HG02970 (cell line): ENCODE results near the gene GABPA.
"Not testable (repeated sequence)": the region's sequence is repeated elsewhere in the genome, so short reads cannot be mapped to it uniquely, and the experiment has no call there.

ENCODE experiments used
- ATAC-seq: cut with Tn5 transposase; IDR thresholded peaks from one replicate; pipeline ENCODE4 v1.9.1; 2021; ENCODE audit warnings: mild to moderate bottlenecking, moderate library complexity, moderate number of reproducible peaks; ENCODE audit not compliant: unreplicated experiment, low FRiP score

The GABPA gene

DNA sequence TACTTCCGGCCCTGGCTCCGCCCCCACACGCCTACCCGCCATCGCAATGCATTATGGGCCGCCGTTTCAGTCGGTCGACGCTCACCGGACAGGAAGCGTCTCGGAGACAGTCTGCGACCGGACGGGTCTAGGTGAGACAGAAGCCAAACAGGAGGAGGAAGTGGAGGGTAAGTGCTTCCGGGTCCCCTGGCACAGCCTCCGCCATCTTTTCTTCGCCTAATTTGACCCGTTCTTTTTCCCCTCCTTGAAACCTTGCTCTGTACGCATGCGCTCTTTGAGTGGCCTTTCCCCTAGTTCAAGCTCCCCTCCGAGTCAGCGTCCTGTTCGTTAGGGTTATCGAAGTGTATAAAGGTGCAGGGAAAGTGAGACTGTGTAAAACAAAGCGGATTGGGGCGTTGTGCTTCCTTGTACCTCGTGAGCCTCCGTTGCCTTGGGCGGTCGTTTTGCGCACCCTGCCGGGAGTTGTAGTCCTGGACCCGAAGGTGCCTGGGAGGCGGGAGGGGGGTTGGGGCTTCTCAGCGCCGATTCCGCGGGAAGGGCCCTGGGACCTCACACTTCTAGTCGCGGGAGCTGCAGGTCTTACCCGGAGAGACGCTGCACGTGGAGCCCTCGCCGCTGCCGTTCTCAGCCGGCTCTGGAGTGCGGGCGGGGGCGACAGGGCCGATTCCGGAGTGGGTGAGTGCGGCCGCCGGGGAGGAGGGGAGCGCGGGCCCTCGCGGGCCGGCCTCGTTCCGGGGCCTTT is at the start of gene GABPA, which contains the start of gene ATP5PF:
Gene GABPA, plus strand, starts transcription at position 69 of the 742 bp plus-strand sequence. CDS start 6,627 bp downstream, outside the sequence.
Gene ATP5PF, minus strand, starts transcription at position 1 of the 742 bp plus-strand sequence. CDS start 5,110 bp downstream, outside the sequence.
- ATAC-seq: peak; percentile 94

- ATAC-seq: no peak
Observed at GRCh38 chr21:25687787-25688186, 47.0 kb upstream of the GABPA start.

DNA sequence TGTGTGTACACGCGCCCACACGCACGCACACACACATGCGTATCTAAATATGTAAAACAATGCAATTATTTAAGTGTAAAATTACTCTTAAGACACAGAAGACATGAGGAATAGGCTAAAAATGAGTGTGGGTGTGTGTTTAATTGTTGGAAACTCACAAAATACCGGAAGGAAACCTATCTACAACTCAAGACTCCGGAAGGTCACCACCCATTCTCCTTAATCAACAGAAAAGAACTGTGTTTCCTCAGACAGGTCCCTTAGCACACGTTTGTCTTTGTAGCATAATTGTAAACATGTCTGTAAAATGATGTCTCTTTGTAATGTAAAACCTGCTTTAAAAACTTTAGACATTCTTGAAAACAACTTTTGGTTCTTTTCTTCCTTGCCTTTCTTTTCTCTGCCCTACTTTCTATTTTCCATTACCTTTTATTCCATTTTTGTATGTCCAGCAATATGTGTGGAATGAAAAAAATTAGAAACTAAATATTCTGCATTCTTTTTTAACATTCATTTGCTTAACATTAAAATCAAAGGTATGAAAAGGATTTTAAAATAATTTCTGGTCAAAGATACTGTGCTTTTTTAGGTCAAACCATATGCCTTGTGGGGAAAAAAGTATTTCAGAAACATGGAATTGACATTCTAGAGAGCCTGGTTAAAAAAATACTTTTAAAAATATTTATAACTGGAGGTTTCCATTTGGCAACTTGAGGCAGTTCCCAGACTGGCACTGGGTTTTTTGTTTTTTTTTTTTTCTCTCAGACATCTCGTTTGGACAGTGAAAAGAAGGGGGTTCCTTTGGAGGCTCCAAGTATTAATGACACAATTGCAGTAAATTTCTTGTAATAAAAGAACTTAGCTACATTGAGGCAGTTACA is 46.3 kb upstream of the GABPA start:
- no peak for ATAC-seq

DNA sequence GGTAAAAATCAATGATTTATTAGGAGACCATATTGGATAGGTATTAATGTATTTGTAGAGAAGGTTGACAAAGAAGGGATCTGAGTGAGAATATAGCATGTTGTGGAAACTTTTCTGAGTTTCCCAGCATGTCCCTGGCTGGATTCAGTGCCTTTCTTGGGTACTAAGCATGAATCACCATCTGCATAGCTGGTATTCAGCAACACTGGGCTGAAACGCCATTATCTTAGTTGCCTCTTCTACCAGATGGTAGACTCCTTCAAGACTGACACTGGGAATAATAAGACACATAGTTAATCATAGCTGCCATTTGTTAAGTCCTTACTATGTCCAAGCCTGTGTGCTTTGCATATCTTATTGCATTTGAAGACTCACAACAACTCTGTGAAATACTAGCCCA is 45.5 kb upstream of the GABPA start:
- ATAC-seq: no peak

GRCh38 chr21:25691976-25692375 is 42.8 kb upstream of the GABPA start:
- no peak for ATAC-seq

- not testable (repeated sequence) for ATAC-seq
Observed at GRCh38 chr21:25695461-25695860, 39.3 kb upstream of the GABPA start.

GRCh38 chr21:25700741-25701140 is 34.0 kb upstream of the GABPA start:
- ATAC-seq: no peak

- no peak for ATAC-seq
Observed at GRCh38 chr21:25701529-25701928, 33.2 kb upstream of the GABPA start.

- no peak for ATAC-seq
Observed at GRCh38 chr21:25708467-25709065, 26.2 kb upstream of the GABPA start.

GRCh38 chr21:25709684-25710265 is 25.0 kb upstream of the GABPA start:
- ATAC-seq: no peak

DNA sequence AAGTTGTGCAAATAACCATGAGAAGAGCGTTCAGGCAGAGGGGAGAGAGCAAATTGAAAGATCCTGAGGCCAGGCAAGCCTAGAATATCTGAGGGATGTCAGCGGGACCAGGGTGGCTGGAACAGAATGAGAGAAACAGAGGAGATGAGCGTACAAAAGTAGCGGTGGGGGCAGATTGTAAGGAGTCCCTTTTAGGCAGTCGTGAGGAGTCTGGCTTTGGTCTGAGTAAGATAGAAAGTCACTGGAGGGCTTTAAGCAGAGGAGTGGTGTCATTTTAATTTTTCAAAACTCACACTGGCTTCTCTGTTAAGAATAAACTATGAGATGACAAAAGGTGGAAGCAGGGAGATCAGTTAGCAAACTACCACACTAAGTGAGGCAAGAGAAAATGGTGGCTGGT is 24.2 kb upstream of the GABPA start:
- no peak for ATAC-seq

DNA sequence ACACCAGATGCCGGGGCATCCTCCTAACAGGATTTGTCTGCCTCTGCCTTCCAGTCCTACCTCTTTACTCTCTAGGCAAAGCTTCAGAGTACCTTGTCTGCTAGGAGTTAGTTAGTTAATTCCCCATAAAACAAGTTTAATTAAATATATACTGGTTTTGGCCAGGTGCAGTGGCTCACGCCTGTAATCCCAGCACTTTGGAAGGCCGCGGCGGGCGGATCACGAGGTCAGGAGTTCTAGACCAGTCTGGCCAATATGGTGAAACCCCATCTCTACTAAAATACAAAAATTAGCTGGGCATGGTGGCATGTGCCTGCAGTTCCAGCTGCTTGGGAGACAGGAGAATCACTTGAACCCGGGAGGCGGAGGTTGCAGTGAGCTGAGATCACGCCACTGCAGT is 20.7 kb upstream of the GABPA start:
- not testable (repeated sequence) for ATAC-seq

DNA sequence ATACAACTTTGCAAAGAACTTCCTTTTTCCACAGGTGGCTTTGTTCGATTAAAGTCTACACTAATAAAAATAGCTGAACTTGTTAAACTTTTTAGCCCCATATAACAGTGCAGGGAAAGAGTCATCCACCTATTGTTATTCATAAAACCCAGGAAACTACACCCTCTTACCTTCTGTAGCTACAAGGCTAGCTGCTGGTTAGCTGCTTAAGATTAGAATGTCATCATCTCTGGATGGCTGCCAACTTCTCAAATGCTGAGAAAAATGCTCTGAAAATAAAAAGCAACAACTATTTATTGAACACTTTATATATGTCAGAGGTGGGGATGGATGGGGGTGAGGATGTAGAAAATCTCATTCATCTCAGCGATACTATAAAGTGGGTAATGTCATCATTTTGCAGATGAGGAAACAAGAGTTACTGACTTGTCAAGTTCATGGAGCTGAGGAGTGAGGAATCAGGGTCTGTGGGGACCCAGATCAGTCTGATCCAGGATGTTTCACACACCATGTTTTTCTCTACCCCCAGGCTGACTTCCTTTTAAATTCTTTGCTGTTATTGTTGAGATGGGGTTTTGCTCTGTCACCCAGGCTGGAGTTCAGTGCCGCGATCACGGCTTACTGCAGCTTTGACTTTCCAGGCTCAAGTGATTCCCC is 17.2 kb upstream of the GABPA start:
- ATAC-seq: no peak

GRCh38 chr21:25721987-25722386 is 12.8 kb upstream of the GABPA start:
- ATAC-seq: no peak

DNA sequence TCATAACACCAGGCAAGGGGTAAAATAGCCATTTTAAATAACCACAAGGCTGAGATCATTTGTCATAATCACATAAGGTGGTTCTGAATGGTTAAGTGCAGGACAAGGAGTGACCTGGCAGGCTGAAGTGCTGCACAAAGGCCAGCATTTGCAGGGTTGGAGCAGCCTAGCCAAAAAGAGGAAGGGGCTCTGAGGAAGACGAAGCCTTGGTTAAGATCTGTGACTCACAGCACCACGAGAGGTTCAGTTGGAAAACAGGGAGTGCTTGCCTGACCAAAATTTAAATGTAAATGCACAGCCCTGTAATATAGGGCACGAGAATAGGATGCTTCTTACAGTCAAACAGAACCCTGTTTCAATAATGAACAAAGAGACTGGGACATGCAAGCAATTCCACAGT is 12.1 kb upstream of the GABPA start:
- ATAC-seq: no peak

- ATAC-seq: no peak
Observed at GRCh38 chr21:25732091-25732760, 2.5 kb upstream of the GABPA start.

- no peak for ATAC-seq
Observed at GRCh38 chr21:25733859-25734653, 716 bp upstream of the GABPA start.

DNA sequence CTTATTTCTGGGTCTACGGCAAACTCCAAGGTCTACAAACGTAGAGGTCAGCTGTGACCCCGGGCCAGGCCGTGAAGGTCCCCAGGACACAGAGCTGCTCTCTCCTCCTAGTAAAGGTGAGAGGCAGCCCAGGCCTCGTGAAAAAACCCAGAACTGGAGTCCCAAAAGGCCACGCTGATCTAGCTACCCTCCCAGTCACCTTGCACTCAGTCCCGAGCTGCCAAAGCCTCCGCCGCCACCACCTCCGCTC is 193 bp upstream of the GABPA start:
- peak; percentile 1 for ATAC-seq
